LNCaP clone FGC (cell line): ENCODE data around the gene CNTROB.
A peak's percentile ranks its signal among the peaks of the same experiment; 100 is the strongest.

Source experiments
- DNase-seq: peaks from one replicate; pipeline ENCODE4 v3.0.0-alpha.2; 2011; ENCODE audit warnings: low read depth
- H3K4me3 ChIP-seq: 2 replicates; pipeline ENCODE4 v1.5.1; 2011; ENCODE audit warnings: mild to moderate bottlenecking, low read depth, low read length, control low read depth
- CTCF ChIP-seq: IDR thresholded peaks from 2 replicates; pipeline ENCODE4 v1.5.1; 2012; ENCODE audit warnings: mild to moderate bottlenecking; ENCODE audit not compliant: control insufficient read depth, insufficient read depth; ENCODE audit errors: extremely low read depth

CNTROB gene

GRCh38 chr17:7995724-7996123, 63.7 kb downstream of the CNTROB start:
- no peak for DNase-seq
- no peak for TF ChIP-seq CTCF
- H3K4me3 ChIP-seq = no peak overlapping the region

- no peak overlapping the region for H3K4me3 ChIP-seq
- no peak for DNase-seq
Measured at GRCh38 chr17:7997186-7997585, 65.2 kb downstream of the CNTROB start.

More at GRCh38 chr17:7997186-7997585, 65.2 kb downstream of the CNTROB start:
- peak; percentile 33; the same call in 1 of the 2 replicates for TF ChIP-seq CTCF
